ENCODE data around the gene THNSL1. TPM values are rescaled to one million over a fixed set of nuclear protein-coding genes. Genes with fewer than 3 reads are reported as not detected.

THNSL1 gene
- total RNA-seq, 1 donor from 2014 or later: 2.0 TPM

GRCh38 chr10:25015828-25016375 lies 510 bp upstream of the THNSL1 start, which contains the start of gene ENKUR:
ENKUR (minus strand) TSS chr10:25016158; CDS start chr10:25015936, 222 bp downstream.
- peak within 1 kb of the TSS; percentile 73 to 82 for H3K4me3 ChIP-seq
- peak in 1 of 2 donors; percentile 95 for DNase-seq (ENCODE audit: extremely low spot score in 2 of 2)
- no peaks in the 10 kb centered on the region for H3K36me3 ChIP-seq
- TF ChIP-seq POLR2A (IDR thresholded peaks at IDR 0.05) (no peak), POLR2AphosphoS5 (IDR thresholded peaks at IDR 0.05; ENCODE audit: insufficient read depth in 1 of 2, low read depth in 1 of 2) (no peak), CTCF (IDR thresholded peaks at IDR 0.05) (no peak)
- peak within 1 kb of the TSS; percentile 90 for H3K27ac ChIP-seq
- peaks cover 16% of the 10 kb centered on the region for H3K4me1 ChIP-seq
- no peaks in the 10 kb centered on the region for H3K9me3 ChIP-seq
- H3K27me3 ChIP-seq: no peaks in the 10 kb centered on the region
- intact Hi-C loops (cut with DNase I): loop anchor here (10.0 kb wide), 1 partner anchor 291 kb away; the partner anchor contains the start of gene ARHGAP21

GRCh38 chr10:25017154-25017590 lies 760 bp downstream of the THNSL1 start:
- Histone ChIP-seq H3K36me3 (no peaks in the 10 kb centered on the region), H3K9me3 (no peaks in the 10 kb centered on the region), H3K27me3 (no peaks in the 10 kb centered on the region), H3K4me1 (peaks cover 16% of the 10 kb centered on the region), H3K4me3 (peak overlapping the region; percentile 73 to 82), H3K27ac (peak overlapping the region; percentile 90)
- intact Hi-C loops (cut with DNase I): loop anchor here (10.0 kb wide), 1 partner anchor 292 kb away; the partner anchor contains the start of gene ARHGAP21
- TF ChIP-seq CTCF (IDR thresholded peaks at IDR 0.05): no peak
- no peak for TF ChIP-seq POLR2A (IDR thresholded peaks at IDR 0.05)
- TF ChIP-seq POLR2AphosphoS5 (IDR thresholded peaks at IDR 0.05; ENCODE audit: insufficient read depth in 1 of 2, low read depth in 1 of 2): peak in 1 of 2 donors; percentile 8
- DNase-seq (ENCODE audit: extremely low spot score in 2 of 2): no peak

- Histone ChIP-seq H3K27ac (peak overlapping the region; percentile 90), H3K9me3 (no peaks in the 10 kb centered on the region), H3K4me1 (peaks cover 16% of the 10 kb centered on the region), H3K27me3 (no peaks in the 10 kb centered on the region), H3K36me3 (no peaks in the 10 kb centered on the region), H3K4me3 (peak overlapping the region; percentile 73 to 82)
- intact Hi-C loops (cut with DNase I): loop anchor here (10.0 kb wide), 1 partner anchor 293 kb away; the partner anchor contains the start of gene ARHGAP21
- DNase-seq (ENCODE audit: extremely low spot score in 2 of 2): no peak
- no peak for TF ChIP-seq POLR2AphosphoS5 (IDR thresholded peaks at IDR 0.05; ENCODE audit: insufficient read depth in 1 of 2, low read depth in 1 of 2)
Measured at GRCh38 chr10:25017661-25018060, 1.2 kb downstream of the THNSL1 start.

GRCh38 chr10:25018703-25019102 lies 2.3 kb downstream of the THNSL1 start:
- H3K4me1 ChIP-seq: peaks cover 16% of the 10 kb centered on the region
- H3K36me3 ChIP-seq: no peaks in the 10 kb centered on the region
- intact Hi-C loops (cut with DNase I): loop anchor here (10.0 kb wide), 1 partner anchor 294 kb away; the partner anchor contains the start of gene ARHGAP21
- H3K27me3 ChIP-seq: no peaks in the 10 kb centered on the region
- no peak for DNase-seq (ENCODE audit: extremely low spot score in 2 of 2)
- no peaks in the 10 kb centered on the region for H3K9me3 ChIP-seq
- H3K27ac ChIP-seq: no peak overlapping the region
- H3K4me3 ChIP-seq: no peak overlapping the region
- TF ChIP-seq POLR2A (IDR thresholded peaks at IDR 0.05) (no peak), CTCF (IDR thresholded peaks at IDR 0.05) (no peak), POLR2AphosphoS5 (IDR thresholded peaks at IDR 0.05; ENCODE audit: insufficient read depth in 1 of 2, low read depth in 1 of 2) (no peak)

- Histone ChIP-seq H3K27me3 (no peaks in the 10 kb centered on the region), H3K36me3 (no peaks in the 10 kb centered on the region), H3K4me3 (no peak overlapping the region), H3K4me1 (no peaks in the 10 kb centered on the region), H3K27ac (no peak overlapping the region), H3K9me3 (no peaks in the 10 kb centered on the region)
- TF ChIP-seq POLR2AphosphoS5 (IDR thresholded peaks at IDR 0.05; ENCODE audit: insufficient read depth in 1 of 2, low read depth in 1 of 2): no peak
- no peak for TF ChIP-seq CTCF (IDR thresholded peaks at IDR 0.05)
- no peak for TF ChIP-seq POLR2A (IDR thresholded peaks at IDR 0.05)
- DNase-seq (ENCODE audit: extremely low spot score in 2 of 2): no peak
- intact Hi-C loops (cut with DNase I): no loop called here
Measured at GRCh38 chr10:25023278-25023677, 6.9 kb downstream of the THNSL1 start.

Measured in vagina (tissue), 2 donors.